GM19452 (cell line): Measurements from ENCODE around the gene OR11A1.

Experiments
- ATAC-seq: cut with Tn5 transposase; IDR thresholded peaks from one replicate; pipeline ENCODE4 v1.9.1; 2021; ENCODE audit not compliant: unreplicated experiment

The OR11A1 gene

DNA sequence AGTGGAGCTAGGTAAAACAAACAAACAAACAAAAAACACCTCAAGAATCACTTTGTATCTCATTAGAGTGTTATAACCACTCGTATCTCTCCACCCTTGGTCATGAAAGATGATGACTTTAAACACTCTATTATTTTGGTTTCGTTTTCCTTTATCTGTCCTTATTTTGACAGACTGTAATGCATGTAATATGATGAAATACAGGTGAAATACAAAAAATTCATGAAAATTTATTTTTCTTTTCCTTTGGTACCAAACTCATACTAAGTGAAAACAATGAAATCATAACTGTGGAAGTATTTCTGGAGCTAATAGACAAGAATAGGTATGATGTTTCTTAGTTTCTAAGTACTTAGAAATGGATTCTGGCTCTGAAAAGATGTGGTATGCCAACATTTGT, 57.3 kb downstream of the OR11A1 start:
- no peak for ATAC-seq

- no peak for ATAC-seq
These were observed 61.5 kb downstream of the OR11A1 start, which contains the start of gene OR12D2 for GRCh38 chr6:29395331-29395730. OR12D2 (plus strand) TSS chr6:29395631; CDS start chr6:29396700, 1,069 bp downstream.

GRCh38 chr6:29388533-29388932, 68.3 kb downstream of the OR11A1 start:
- ATAC-seq, result no peak

DNA sequence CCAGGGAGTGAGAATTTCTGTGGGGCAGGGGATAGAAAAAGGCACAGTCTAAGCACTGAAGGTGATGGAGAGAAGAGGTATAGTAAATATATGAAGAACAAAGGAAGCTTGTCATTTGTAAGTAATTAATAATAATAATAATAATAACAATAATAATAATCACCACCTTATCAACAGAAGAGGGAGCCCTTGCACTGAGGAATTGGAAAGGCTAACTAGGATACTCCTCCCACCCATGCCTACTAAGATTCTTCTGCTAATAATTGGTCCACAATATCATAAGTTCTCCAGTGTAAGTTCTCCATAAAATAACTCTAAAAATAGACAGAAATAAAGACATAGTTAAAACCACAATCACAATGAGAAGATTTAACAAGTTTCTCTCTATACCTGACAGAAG, 80.9 kb downstream of the OR11A1 start:
- ATAC-seq, result no peak
